Body of pancreas (tissue), 4 donors: ENCODE results near the gene GLUD2.

Experiments
- POLR2A ChIP-seq, 3 donors: fragments of 450-650 bp; IDR thresholded peaks; one replicate each; pipeline ENCODE4 v1.6.1; 2016; ENCODE audit warnings: antibody characterized with exemption in 3 of 3, mild to moderate bottlenecking in 2 of 3
- TF ChIP-seq, protein P1 (sequence below), 7 experiments: fragments of 450-650 bp in 4 of 7; fragments of 200-600 bp in 3 of 7; sonication (generic) in 3 of 7; IDR thresholded peaks; one replicate each; pipeline ENCODE4 v1.5.1; 2016 to 2019; ENCODE audit warnings: antibody characterized with exemption in 7 of 7

DNA sequence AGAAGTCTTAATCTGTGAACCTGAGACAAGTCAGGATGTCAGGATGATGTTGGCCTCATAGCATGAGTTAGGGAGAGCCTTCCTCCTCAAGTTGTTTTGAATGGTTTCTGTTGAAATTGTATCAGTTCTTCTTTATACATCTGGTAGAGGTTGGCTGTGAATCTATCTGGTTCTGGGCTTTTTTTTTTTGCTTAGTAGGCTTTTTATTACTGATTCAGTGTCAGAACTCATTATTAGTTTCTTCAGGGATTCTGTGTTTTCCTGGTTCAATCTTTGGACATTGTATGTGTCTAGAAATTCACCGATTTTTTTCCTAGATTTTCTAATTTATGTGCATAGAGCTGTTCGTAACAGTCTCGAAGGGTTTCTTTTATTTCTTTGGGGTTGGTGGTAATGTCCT lies 14.9 kb downstream of the GLUD2 start:
- TF ChIP-seq, protein P1, sequence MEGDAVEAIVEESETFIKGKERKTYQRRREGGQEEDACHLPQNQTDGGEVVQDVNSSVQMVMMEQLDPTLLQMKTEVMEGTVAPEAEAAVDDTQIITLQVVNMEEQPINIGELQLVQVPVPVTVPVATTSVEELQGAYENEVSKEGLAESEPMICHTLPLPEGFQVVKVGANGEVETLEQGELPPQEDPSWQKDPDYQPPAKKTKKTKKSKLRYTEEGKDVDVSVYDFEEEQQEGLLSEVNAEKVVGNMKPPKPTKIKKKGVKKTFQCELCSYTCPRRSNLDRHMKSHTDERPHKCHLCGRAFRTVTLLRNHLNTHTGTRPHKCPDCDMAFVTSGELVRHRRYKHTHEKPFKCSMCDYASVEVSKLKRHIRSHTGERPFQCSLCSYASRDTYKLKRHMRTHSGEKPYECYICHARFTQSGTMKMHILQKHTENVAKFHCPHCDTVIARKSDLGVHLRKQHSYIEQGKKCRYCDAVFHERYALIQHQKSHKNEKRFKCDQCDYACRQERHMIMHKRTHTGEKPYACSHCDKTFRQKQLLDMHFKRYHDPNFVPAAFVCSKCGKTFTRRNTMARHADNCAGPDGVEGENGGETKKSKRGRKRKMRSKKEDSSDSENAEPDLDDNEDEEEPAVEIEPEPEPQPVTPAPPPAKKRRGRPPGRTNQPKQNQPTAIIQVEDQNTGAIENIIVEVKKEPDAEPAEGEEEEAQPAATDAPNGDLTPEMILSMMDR (IDR thresholded peaks at IDR 0.05), result no peak
- TF ChIP-seq POLR2A (IDR thresholded peaks at IDR 0.05), result no peak
